ENCODE results near the gene MAGEB17. TPM values are rescaled to one million over a fixed set of nuclear protein-coding genes. Genes with fewer than 3 reads are reported as not detected.

The MAGEB17 gene
- total and polyA plus RNA-seq, 9 of the 15 experiments (the other 6 are each of a cell fraction or from before 2014, with no cell fraction given) = 0.07 to 0.45 (median 0.14) TPM; not detected in 1

GRCh38 chrX:16212024-16212423, 44.7 kb downstream of the MAGEB17 start (continued):
- TF ChIP-seq THAP12 (CRISPR knock-in tag; IDR thresholded peaks at IDR 0.05) = no peak

GRCh38 chrX:16212436-16212835, 45.2 kb downstream of the MAGEB17 start:
- in situ Hi-C loops (cut with MboI) = no loop called here
- CTCF ChIA-PET (ENCODE audit: low intra/inter-chr PET ratio) = interaction anchor here (1.2 kb wide), 1 partner anchor 89 kb away, joined by 6 read pairs; the partner anchor contains the start of gene GRPR
- peak; percentile 15 for FAIRE-seq
- TF ChIP-seq CREBBP (IDR thresholded peaks at IDR 0.05; ENCODE audit: low read depth, low read length) = no peak
- TF ChIP-seq GMEB1 (CRISPR knock-in tag; IDR thresholded peaks at IDR 0.05) = no peak
- TF ChIP-seq RAD21 (CRISPR knock-in tag; conservative IDR thresholded peaks at IDR 0.05 in 1 of 2, IDR thresholded peaks at IDR 0.05 in 1 of 2) = peak; percentile 56 to 85
- TF ChIP-seq CREB5 (CRISPR knock-in tag; IDR thresholded peaks at IDR 0.05) = no peak
- no peak for TF ChIP-seq HIVEP1 (CRISPR knock-in tag; IDR thresholded peaks at IDR 0.05)
- no peak for TF ChIP-seq ARID3A (IDR thresholded peaks at IDR 0.05; ENCODE audit: borderline replicate concordance, low read depth, low read length)
- no peak for TF ChIP-seq ADNP (tag; IDR thresholded peaks at IDR 0.05)
- TF ChIP-seq ATF7 (IDR thresholded peaks at IDR 0.05) = no peak
- no peak for TF ChIP-seq ZNF347 (CRISPR knock-in tag; IDR thresholded peaks at IDR 0.05; ENCODE audit: low read depth)
- TF ChIP-seq CBX1 (IDR thresholded peaks at IDR 0.05; ENCODE audit: low read depth) = no peak
- TF ChIP-seq POLR2AphosphoS2 (IDR thresholded peaks at IDR 0.05; ENCODE audit: low read length) = no peak
- TF ChIP-seq ZNF766 (CRISPR knock-in tag; conservative IDR thresholded peaks at IDR 0.05) = no peak

More at GRCh38 chrX:16212436-16212835, 45.2 kb downstream of the MAGEB17 start:
- H3K9me1 ChIP-seq (ENCODE audit: control insufficient read depth, insufficient read depth, low read length) = no peaks in the 10 kb centered on the region
- H4K20me1 ChIP-seq (replicated peaks; ENCODE audit: control insufficient read depth, insufficient read depth, low read length) = no peaks in the 10 kb centered on the region
- DNase-seq (ENCODE audit: extremely low read depth in 1 of 4, low spot score in 3 of 4) (peak in 2 of 4 experiments; percentile 4 to 7), ATAC-seq (peak; percentile 57; the same call in 2 of the 3 replicates)
- POLR2A ChIA-PET = no interaction called here
- no peak overlapping the region for H3K27ac ChIP-seq (ENCODE audit: extremely low read depth, low read depth, low read length)
- H3K9ac ChIP-seq (ENCODE audit: insufficient read depth in 1 of 2, low read depth in 2 of 2, low read length in 2 of 2) = no peak overlapping the region
- no peak overlapping the region for H3K4me3 ChIP-seq
- BruUV-seq (replicated peaks) = no TSS peak
- intact Hi-C loops (cut with micrococcal nuclease) = loop anchor here (1.0 kb wide), 1 partner anchor 89 kb away; the partner anchor contains the start of gene GRPR
- H3K9me3 ChIP-seq (replicated peaks; ENCODE audit: control insufficient read depth, insufficient read depth, low read depth, low read length) = no peaks in the 10 kb centered on the region
- no peak overlapping the region for H3K4me2 ChIP-seq (ENCODE audit: insufficient read depth, low read length)
- no peak overlapping the region for H2AFZ ChIP-seq (ENCODE audit: low read depth, low read length)
- H3K4me1 ChIP-seq (replicated peaks in 1 of 2; ENCODE audit: control insufficient read depth in 2 of 2, insufficient read depth in 2 of 2, low read length in 2 of 2) = no peaks in the 10 kb centered on the region
- H3K36me3 ChIP-seq (ENCODE audit: control insufficient read depth, insufficient read depth, low read length) = no peaks in the 10 kb centered on the region
- no peaks in the 10 kb centered on the region for H3K27me3 ChIP-seq (ENCODE audit: control insufficient read depth in 2 of 2, insufficient read depth in 2 of 2, low read length in 2 of 2)
- H3K79me2 ChIP-seq (ENCODE audit: control insufficient read depth, insufficient read depth, low read length) = no peaks in the 10 kb centered on the region

All from K562 (cell line).